ENCODE results near the gene DCAF7. TPM values are rescaled to one million over a fixed set of nuclear protein-coding genes. Genes with fewer than 3 reads are reported as not detected.

Gene DCAF7
- total and polyA plus RNA-seq, 4 donors: 13.2 to 24.0 (median 15.0) TPM

DNA sequence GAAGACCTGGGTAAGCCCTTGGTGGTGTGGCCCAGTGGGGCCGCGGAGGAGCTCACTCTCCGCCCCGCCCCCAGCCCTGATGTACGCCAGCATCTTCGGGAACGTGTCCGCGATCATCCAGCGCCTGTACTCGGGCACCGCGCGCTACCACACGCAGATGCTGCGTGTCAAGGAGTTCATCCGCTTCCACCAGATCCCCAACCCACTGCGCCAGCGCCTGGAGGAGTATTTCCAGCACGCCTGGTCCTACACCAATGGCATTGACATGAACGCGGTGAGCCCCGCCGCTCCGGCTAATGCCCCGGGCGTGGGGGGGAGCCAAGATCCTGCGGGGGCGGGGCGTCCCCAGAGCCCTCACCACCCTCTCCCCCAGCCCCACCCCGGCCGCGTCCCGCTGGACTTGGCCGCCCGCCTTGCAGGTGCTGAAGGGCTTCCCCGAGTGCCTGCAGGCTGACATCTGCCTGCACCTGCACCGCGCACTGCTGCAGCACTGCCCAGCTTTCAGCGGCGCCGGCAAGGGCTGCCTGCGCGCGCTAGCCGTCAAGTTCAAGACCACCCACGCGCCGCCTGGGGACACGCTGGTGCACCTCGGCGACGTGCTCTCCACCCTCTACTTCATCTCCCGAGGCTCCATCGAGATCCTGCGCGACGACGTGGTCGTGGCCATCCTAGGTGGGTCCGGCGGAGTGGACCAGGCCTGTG, 12.1 kb upstream of the DCAF7 start (continued):
- TF ChIP-seq, protein P1, sequence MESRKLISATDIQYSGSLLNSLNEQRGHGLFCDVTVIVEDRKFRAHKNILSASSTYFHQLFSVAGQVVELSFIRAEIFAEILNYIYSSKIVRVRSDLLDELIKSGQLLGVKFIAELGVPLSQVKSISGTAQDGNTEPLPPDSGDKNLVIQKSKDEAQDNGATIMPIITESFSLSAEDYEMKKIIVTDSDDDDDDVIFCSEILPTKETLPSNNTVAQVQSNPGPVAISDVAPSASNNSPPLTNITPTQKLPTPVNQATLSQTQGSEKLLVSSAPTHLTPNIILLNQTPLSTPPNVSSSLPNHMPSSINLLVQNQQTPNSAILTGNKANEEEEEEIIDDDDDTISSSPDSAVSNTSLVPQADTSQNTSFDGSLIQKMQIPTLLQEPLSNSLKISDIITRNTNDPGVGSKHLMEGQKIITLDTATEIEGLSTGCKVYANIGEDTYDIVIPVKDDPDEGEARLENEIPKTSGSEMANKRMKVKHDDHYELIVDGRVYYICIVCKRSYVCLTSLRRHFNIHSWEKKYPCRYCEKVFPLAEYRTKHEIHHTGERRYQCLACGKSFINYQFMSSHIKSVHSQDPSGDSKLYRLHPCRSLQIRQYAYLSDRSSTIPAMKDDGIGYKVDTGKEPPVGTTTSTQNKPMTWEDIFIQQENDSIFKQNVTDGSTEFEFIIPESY (IDR thresholded peaks at IDR 0.05): no peak
- TF ChIP-seq HNF4A (conservative IDR thresholded peaks at IDR 0.05): no peak

DNA sequence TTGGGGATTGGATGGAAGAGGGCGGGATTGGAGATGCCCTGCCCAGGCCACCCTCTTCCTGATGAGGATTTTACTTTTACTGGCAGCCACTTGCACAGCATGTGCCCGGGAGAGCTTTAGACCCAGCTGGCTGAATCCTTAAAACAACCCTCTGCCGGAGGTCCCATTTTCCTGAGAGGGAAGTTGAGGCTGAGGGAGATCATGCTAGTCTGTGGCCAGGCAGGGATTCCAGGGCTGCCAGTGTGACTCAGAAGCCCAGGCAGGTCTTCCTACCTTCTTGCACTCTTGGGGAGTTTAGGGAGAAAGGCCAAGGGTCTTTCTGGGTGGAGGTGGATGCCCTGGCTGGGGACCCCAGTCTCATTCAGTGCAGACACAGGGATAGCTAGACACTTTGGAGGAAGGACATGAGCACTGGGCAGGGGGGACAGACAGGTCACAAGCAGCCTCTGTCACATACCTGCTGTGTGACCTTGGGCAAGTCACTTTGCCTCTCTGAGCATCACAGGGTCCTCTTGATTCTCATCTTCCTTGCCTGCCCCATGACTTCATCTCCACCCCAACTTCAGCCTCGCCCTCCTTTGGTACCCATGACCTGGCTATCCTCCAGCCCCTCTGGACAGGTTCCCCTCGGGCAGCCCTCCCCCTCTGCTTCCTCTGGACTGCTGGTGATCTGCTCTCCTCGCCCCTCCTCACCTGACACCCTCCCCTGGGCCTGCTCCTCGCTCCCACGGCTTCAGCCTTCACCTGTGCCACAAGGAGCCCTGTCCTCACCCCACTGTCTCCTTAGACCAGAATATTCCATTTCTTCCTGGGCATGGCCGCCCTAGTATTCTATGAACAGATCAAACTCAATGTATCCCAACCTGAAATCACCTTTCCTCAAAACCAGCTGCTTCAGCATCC, 11.3 kb upstream of the DCAF7 start:
- H3K9ac ChIP-seq (ENCODE audit: low read depth in 1 of 2, low read length in 2 of 2): no peak overlapping the region
- H3K36me3 ChIP-seq (ENCODE audit: control insufficient read depth in 4 of 4, insufficient read depth in 3 of 4, low read depth in 1 of 4, low read length in 3 of 4): no peaks in the 10 kb centered on the region
- H3K27ac ChIP-seq (ENCODE audit: low read depth in 1 of 2, low read length in 2 of 2): no peak overlapping the region
- 69% methylated on average over 9 of the region's 9 CpGs for WGBS
- H3K4me3 ChIP-seq (ENCODE audit: low read depth in 1 of 3, low read length in 3 of 3): no peak overlapping the region
- H3K27me3 ChIP-seq (ENCODE audit: control insufficient read depth in 4 of 4, insufficient read depth in 4 of 4, low read length in 3 of 4): peaks cover 0 to 10% (median 4%) of the 10 kb centered on the region in 4 donors
- DNase-seq (ENCODE audit: low spot score): no peak
- H3K4me1 ChIP-seq (ENCODE audit: control insufficient read depth in 4 of 4, insufficient read depth in 4 of 4, low read length in 3 of 4): peaks cover 0 to 7% (median 2%) of the 10 kb centered on the region in 4 donors
- TF ChIP-seq, protein P1 (IDR thresholded peaks at IDR 0.05): no peak
- TF ChIP-seq NR2F2 (IDR thresholded peaks at IDR 0.05) (no peak), FOXA1 (IDR thresholded peaks at IDR 0.05) (no peak), SP1 (IDR thresholded peaks at IDR 0.05) (no peak), EGR1 (IDR thresholded peaks at IDR 0.05; ENCODE audit: low read depth in 2 of 2) (no peak), HNF4G (IDR thresholded peaks at IDR 0.05) (no peak), GABPA (IDR thresholded peaks at IDR 0.05 in 1 of 2, conservative IDR thresholded peaks at IDR 0.05 in 1 of 2) (no peak), FOXA2 (IDR thresholded peaks at IDR 0.05) (no peak), TAF1 (conservative IDR thresholded peaks at IDR 0.05) (no peak), HNF4A (conservative IDR thresholded peaks at IDR 0.05) (no peak), RAD21 (IDR thresholded peaks at IDR 0.05) (no peak)
- TF ChIP-seq, protein P2, sequence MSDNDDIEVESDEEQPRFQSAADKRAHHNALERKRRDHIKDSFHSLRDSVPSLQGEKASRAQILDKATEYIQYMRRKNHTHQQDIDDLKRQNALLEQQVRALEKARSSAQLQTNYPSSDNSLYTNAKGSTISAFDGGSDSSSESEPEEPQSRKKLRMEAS (IDR thresholded peaks at IDR 0.05): no peak
- TF ChIP-seq, protein P3, sequence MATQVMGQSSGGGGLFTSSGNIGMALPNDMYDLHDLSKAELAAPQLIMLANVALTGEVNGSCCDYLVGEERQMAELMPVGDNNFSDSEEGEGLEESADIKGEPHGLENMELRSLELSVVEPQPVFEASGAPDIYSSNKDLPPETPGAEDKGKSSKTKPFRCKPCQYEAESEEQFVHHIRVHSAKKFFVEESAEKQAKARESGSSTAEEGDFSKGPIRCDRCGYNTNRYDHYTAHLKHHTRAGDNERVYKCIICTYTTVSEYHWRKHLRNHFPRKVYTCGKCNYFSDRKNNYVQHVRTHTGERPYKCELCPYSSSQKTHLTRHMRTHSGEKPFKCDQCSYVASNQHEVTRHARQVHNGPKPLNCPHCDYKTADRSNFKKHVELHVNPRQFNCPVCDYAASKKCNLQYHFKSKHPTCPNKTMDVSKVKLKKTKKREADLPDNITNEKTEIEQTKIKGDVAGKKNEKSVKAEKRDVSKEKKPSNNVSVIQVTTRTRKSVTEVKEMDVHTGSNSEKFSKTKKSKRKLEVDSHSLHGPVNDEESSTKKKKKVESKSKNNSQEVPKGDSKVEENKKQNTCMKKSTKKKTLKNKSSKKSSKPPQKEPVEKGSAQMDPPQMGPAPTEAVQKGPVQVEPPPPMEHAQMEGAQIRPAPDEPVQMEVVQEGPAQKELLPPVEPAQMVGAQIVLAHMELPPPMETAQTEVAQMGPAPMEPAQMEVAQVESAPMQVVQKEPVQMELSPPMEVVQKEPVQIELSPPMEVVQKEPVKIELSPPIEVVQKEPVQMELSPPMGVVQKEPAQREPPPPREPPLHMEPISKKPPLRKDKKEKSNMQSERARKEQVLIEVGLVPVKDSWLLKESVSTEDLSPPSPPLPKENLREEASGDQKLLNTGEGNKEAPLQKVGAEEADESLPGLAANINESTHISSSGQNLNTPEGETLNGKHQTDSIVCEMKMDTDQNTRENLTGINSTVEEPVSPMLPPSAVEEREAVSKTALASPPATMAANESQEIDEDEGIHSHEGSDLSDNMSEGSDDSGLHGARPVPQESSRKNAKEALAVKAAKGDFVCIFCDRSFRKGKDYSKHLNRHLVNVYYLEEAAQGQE (IDR thresholded peaks at IDR 0.05): no peak
- TF ChIP-seq, protein P4, sequence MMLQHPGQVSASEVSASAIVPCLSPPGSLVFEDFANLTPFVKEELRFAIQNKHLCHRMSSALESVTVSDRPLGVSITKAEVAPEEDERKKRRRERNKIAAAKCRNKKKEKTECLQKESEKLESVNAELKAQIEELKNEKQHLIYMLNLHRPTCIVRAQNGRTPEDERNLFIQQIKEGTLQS (IDR thresholded peaks at IDR 0.05): no peak
- TF ChIP-seq, protein P5, sequence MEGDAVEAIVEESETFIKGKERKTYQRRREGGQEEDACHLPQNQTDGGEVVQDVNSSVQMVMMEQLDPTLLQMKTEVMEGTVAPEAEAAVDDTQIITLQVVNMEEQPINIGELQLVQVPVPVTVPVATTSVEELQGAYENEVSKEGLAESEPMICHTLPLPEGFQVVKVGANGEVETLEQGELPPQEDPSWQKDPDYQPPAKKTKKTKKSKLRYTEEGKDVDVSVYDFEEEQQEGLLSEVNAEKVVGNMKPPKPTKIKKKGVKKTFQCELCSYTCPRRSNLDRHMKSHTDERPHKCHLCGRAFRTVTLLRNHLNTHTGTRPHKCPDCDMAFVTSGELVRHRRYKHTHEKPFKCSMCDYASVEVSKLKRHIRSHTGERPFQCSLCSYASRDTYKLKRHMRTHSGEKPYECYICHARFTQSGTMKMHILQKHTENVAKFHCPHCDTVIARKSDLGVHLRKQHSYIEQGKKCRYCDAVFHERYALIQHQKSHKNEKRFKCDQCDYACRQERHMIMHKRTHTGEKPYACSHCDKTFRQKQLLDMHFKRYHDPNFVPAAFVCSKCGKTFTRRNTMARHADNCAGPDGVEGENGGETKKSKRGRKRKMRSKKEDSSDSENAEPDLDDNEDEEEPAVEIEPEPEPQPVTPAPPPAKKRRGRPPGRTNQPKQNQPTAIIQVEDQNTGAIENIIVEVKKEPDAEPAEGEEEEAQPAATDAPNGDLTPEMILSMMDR (IDR thresholded peaks at IDR 0.05; ENCODE audit: low read depth, low read length, missing input control): no peak
- H3K9me3 ChIP-seq (ENCODE audit: control insufficient read depth in 4 of 4, low read length in 3 of 4): no peaks in the 10 kb centered on the region
